SK-N-MC (cell line): ENCODE data around the gene BRIP1.

ENCODE experiments used
- EZH2 ChIP-seq: fragments of 200-600 bp; sonication (generic); IDR thresholded peaks from one replicate; pipeline ENCODE4 v1.6.1; 2017; ENCODE audit warnings: antibody characterized with exemption
- FOXP2 ChIP-seq: optimal IDR thresholded peaks from 2 replicates; pipeline ENCODE3; 2011; ENCODE audit warnings: mild to moderate bottlenecking, moderate library complexity; ENCODE audit not compliant: insufficient read depth; ENCODE audit errors: extremely low read length, control extremely low read depth
- POLR2AphosphoS5 ChIP-seq: IDR thresholded peaks from 2 replicates; pipeline ENCODE4 v1.6.1; 2012; ENCODE audit warnings: mild to moderate bottlenecking, low read depth, low read length, borderline replicate concordance

GRCh38 chr17:61635913-61636432, 227.4 kb downstream of the BRIP1 start:
- TF ChIP-seq EZH2, result no peak
- TF ChIP-seq POLR2AphosphoS5, result no peak
- TF ChIP-seq FOXP2, result no peak
